Neuronal stem cell (in vitro differentiated cells): ENCODE data around the gene FOXP1.

Experiments
- DNase-seq: peaks from one replicate; pipeline ENCODE4 v3.0.0-alpha.2; 2013; ENCODE audit warnings: low spot score
- H2AFZ ChIP-seq: one replicate; pipeline ENCODE4 v1.6.1; 2013; ENCODE audit warnings: mild to moderate bottlenecking, low read length, inconsistent platforms
- H2AK5ac ChIP-seq: 2 replicates; pipeline ENCODE4 v1.6.1; 2013; ENCODE audit warnings: low read depth, mild to moderate bottlenecking, inconsistent platforms, low read length, moderate library complexity, mixed read lengths
- H2BK120ac ChIP-seq: 2 replicates; pipeline ENCODE4 v1.6.1; 2013; ENCODE audit warnings: low read depth, mild to moderate bottlenecking, inconsistent platforms, low read length, moderate library complexity, mixed read lengths
- H2BK12ac ChIP-seq: one replicate; pipeline ENCODE4 v1.6.1; 2013; ENCODE audit warnings: low read length, inconsistent platforms
- H2BK15ac ChIP-seq: 2 replicates; pipeline ENCODE4 v1.6.1; 2013; ENCODE audit warnings: mild to moderate bottlenecking, low read length, inconsistent platforms, mixed read lengths
- H2BK5ac ChIP-seq: one replicate; pipeline ENCODE4 v1.6.1; 2013; ENCODE audit warnings: inconsistent platforms, mild to moderate bottlenecking, low read length, moderate library complexity
- H3K14ac ChIP-seq: one replicate; pipeline ENCODE4 v1.6.1; 2013; ENCODE audit warnings: low read length, inconsistent platforms
- H3K18ac ChIP-seq: 2 replicates; pipeline ENCODE4 v1.6.1; 2013; ENCODE audit warnings: low read length, inconsistent platforms
- H3K23ac ChIP-seq: 2 replicates; pipeline ENCODE4 v1.6.1; 2013; ENCODE audit warnings: low read depth, mild to moderate bottlenecking, mixed read lengths, low read length, inconsistent platforms; ENCODE audit not compliant: poor library complexity
- H3K27ac ChIP-seq: replicated peaks from 3 replicates; pipeline ENCODE4 v1.5.1; 2013; ENCODE audit warnings: low read length, inconsistent platforms
- H3K27me3 ChIP-seq, 3 experiments: 2 replicates each; pipeline ENCODE4 v1.6.1; 2013; ENCODE audit warnings: low read length in 3 of 3, mild to moderate bottlenecking in 2 of 3, inconsistent platforms in 1 of 3, low read depth in 1 of 3, mixed read lengths in 1 of 3, moderate library complexity in 1 of 3; ENCODE audit not compliant: control insufficient read depth in 3 of 3, insufficient read depth in 3 of 3
- H3K36me3 ChIP-seq, 2 donors: replicated peaks in 1 of 2; 2 replicates each; pipeline ENCODE4 v1.6.1; 2013; ENCODE audit warnings: low read length in 2 of 2; ENCODE audit not compliant: control insufficient read depth in 2 of 2, insufficient read depth in 2 of 2
- H3K4ac ChIP-seq: 2 replicates; pipeline ENCODE4 v1.6.1; 2013; ENCODE audit warnings: inconsistent platforms, mild to moderate bottlenecking, low read length, moderate library complexity
- H3K4me1 ChIP-seq, 2 donors: 1 replicate in 1 of 2; 2 replicates in 1 of 2; pipeline ENCODE4 v1.6.1; 2013; ENCODE audit warnings: low read length in 2 of 2, low read depth in 1 of 2; ENCODE audit not compliant: control insufficient read depth in 2 of 2, insufficient read depth in 1 of 2
- H3K4me2 ChIP-seq: one replicate; pipeline ENCODE4 v1.6.1; 2013; ENCODE audit warnings: mild to moderate bottlenecking, low read length, inconsistent platforms; ENCODE audit not compliant: insufficient read depth, poor library complexity, severe bottlenecking
- H3K4me3 ChIP-seq, 2 donors: 2 replicates each; pipeline ENCODE4 v1.5.1; 2013; ENCODE audit warnings: low read length in 2 of 2, mild to moderate bottlenecking in 2 of 2, inconsistent platforms in 1 of 2, moderate library complexity in 1 of 2
- H3K79me1 ChIP-seq: one replicate; pipeline ENCODE4 v1.6.1; 2013; ENCODE audit warnings: low read depth, mild to moderate bottlenecking, inconsistent platforms, low read length, moderate library complexity
- H3K9ac ChIP-seq: one replicate; pipeline ENCODE4 v1.6.1; 2013; ENCODE audit warnings: mild to moderate bottlenecking, low read depth, low read length, inconsistent platforms; ENCODE audit not compliant: poor library complexity
- H3K9me3 ChIP-seq, 2 donors: replicated peaks in 1 of 2; 2 replicates each; pipeline versions ENCODE3 to v1.6.1; 2013; ENCODE audit warnings: low read length in 2 of 2, mild to moderate bottlenecking in 2 of 2, inconsistent platforms in 1 of 2, low read depth in 1 of 2, mixed read lengths in 1 of 2, moderate library complexity in 1 of 2; ENCODE audit not compliant: control insufficient read depth in 2 of 2, insufficient read depth in 1 of 2
- H4K8ac ChIP-seq: one replicate; pipeline ENCODE4 v1.6.1; 2013; ENCODE audit warnings: low read depth, mild to moderate bottlenecking, inconsistent platforms, low read length, moderate library complexity
- H4K91ac ChIP-seq: one replicate; pipeline ENCODE4 v1.6.1; 2013; ENCODE audit warnings: low read length, low read depth, mild to moderate bottlenecking, inconsistent platforms; ENCODE audit not compliant: poor library complexity
- WGBS, 2 donors: extraction: QIAGEN DNeasy Blood & Tissue Kit; methylation state at CpG; one replicate each; pipeline ENCODE4 v1.1.7; 2013; ENCODE audit warnings: missing lambda C conversion rate in 2 of 2, mixed read lengths in 1 of 2; ENCODE audit not compliant: insufficient read length in 2 of 2, insufficient replicate concordance in 1 of 2; ENCODE audit errors: extremely low coverage in 2 of 2; 5-methylcytosine and 5-hydroxymethylcytosine counted together

FOXP1 gene

DNA sequence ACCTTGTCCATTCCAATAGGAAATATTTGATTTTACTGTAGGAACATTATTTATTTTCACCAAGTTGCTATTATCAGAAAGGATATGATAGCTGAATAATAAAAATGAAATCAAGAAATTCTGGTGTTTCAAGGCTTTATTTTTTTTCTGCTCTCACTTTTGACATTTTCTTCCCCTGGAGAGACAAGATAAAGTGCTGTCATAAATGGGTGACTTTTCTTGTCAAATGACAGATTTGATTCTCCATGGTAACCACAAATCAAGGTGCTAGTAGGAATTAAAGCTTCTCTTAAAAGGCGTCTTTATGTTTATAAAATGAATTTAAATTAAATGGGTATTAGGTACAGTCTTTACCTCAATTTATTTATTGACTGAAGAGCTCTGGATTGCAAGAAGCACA is 124.6 kb downstream of the FOXP1 start:
- Histone ChIP-seq H3K4me2 (no peak overlapping the region), H3K14ac (no peak overlapping the region), H3K36me3 (no peaks in the 10 kb centered on the region), H3K27me3 (no peaks in the 10 kb centered on the region), H3K23ac (no peak overlapping the region), H2BK5ac (no peak overlapping the region), H2BK15ac (no peak overlapping the region), H4K8ac (no peak overlapping the region), H2AK5ac (no peak overlapping the region), H2BK12ac (no peak overlapping the region), H3K9me3 (no peaks in the 10 kb centered on the region), H3K9ac (no peak overlapping the region), H3K18ac (no peak overlapping the region), H3K79me1 (no peaks in the 10 kb centered on the region), H3K4me1 (no peaks in the 10 kb centered on the region), H4K91ac (no peak overlapping the region), H3K27ac (no peak overlapping the region), H2BK120ac (no peak overlapping the region), H2AFZ (no peak overlapping the region), H3K4ac (no peak overlapping the region), H3K4me3 (no peak overlapping the region)
- no peak for DNase-seq
- no CpG with 5 or more reads among the region's 1 CpG for WGBS, 2 donors

DNA sequence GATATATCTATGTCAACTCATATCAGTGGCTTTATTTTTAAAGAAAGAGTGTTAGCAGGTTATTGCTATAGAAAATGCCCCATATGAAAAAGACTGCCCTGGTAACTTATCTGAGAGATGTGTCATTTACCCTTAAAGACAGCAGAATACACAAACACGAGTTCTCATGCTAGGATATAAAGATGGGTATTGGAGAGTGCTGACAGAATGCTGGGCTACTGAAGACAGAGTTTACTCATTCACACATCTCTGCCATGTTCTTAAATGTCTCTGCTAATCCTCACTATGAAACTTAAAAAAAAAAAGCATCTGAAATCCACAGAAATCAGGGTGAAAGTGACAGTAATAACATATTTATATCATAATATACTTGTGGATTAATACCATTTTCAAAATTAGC is 126.7 kb downstream of the FOXP1 start:
- Histone ChIP-seq H2BK120ac (no peak overlapping the region), H2BK15ac (no peak overlapping the region), H3K9ac (no peak overlapping the region), H3K18ac (no peak overlapping the region), H3K27ac (no peak overlapping the region), H3K4me1 (peaks cover 0 to 4% of the 10 kb centered on the region in 2 donors), H3K23ac (no peak overlapping the region), H3K36me3 (no peaks in the 10 kb centered on the region), H3K27me3 (no peaks in the 10 kb centered on the region), H4K91ac (no peak overlapping the region), H2AFZ (no peak overlapping the region), H3K4me3 (no peak overlapping the region), H2BK12ac (no peak overlapping the region), H3K4ac (no peak overlapping the region), H3K14ac (no peak overlapping the region), H3K4me2 (no peak overlapping the region), H2BK5ac (no peak overlapping the region), H3K9me3 (no peaks in the 10 kb centered on the region), H2AK5ac (no peak overlapping the region), H4K8ac (no peak overlapping the region), H3K79me1 (no peaks in the 10 kb centered on the region)
- no peak for DNase-seq
- WGBS, 2 donors, result no CpG with 5 or more reads among the region's 1 CpG

DNA sequence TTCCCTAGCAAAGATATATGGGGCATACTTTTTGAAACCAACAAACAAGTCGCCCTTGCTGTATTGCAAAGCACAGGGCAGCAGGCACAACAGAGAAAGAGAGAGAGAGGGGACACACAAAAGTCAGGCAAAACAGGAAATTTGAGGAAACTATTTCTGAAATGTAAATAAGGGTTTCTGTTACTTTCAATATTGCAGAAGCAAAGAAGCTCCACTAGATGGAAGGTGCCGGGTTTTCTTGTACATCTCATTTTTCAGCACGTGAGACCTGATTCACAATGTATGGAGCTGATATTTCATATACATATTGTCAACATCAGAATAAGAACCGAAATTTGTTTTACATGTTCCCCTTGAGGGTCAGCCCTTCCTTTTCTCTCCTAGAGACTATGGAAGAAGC is 127.4 kb downstream of the FOXP1 start:
- Histone ChIP-seq H4K91ac (no peak overlapping the region), H3K4me3 (no peak overlapping the region), H3K36me3 (no peaks in the 10 kb centered on the region), H2BK120ac (no peak overlapping the region), H3K14ac (no peak overlapping the region), H3K4ac (no peak overlapping the region), H2BK15ac (no peak overlapping the region), H3K27me3 (no peaks in the 10 kb centered on the region), H3K9me3 (no peaks in the 10 kb centered on the region), H2BK12ac (no peak overlapping the region), H3K27ac (no peak overlapping the region), H2AFZ (no peak overlapping the region), H3K18ac (no peak overlapping the region), H3K9ac (no peak overlapping the region), H2AK5ac (no peak overlapping the region), H2BK5ac (no peak overlapping the region), H3K23ac (no peak overlapping the region), H3K4me2 (no peak overlapping the region), H3K4me1 (peaks cover 0 to 4% of the 10 kb centered on the region in 2 donors), H4K8ac (no peak overlapping the region), H3K79me1 (no peaks in the 10 kb centered on the region)
- no peak for DNase-seq
- WGBS, 2 donors, result no CpG with 5 or more reads among the region's 4 CpGs

DNA sequence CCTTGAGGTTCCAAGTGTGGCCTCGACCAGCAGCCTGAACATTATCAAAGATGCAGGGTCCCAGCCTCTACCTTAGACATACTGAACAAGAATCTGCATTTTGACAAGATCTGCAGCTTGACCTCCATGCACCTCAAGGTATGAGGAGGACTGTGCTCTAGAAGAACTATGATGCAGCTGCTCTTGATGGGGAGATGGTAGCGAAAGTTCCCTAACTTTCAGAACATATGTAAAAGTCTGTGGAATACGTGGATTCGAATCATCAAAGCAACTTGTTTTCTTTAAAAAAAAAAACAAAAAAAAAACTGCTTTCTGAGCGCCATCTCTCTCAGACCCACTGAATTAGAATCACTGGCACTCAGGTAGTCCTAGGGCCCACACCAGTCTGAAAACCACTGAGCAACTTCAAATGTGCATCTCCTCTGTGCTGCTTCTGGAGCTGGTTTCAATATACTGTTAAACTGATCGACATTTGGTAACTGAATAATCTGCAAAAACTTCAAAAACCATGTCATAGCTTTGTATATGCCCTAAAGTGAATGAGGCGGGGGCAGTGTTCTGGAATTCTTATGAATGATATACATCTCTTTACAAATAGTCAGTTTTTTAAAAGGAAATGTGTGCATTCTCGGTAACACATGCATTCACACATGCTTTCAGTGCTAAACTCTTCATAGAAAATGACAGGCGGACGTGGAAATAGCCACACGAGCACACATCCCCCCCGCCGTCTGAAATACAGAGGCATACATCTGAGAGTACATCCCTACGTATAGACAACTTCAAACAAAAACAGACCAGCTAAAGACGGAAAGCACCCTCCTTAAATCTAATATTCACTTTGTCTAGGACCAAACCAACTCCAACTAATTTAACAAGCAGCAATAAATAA is 128.8 kb downstream of the FOXP1 start:
- no CpG with 5 or more reads among the region's 15 CpGs for WGBS, 2 donors
- H3K18ac ChIP-seq, result no peak overlapping the region
- no peak for DNase-seq
- no peak overlapping the region for H3K23ac ChIP-seq
- no peak overlapping the region for H3K4me3 ChIP-seq
- H2BK12ac ChIP-seq, result no peak overlapping the region
- H2AFZ ChIP-seq, result no peak overlapping the region
- no peaks in the 10 kb centered on the region for H3K36me3 ChIP-seq
- no peak overlapping the region for H3K14ac ChIP-seq
- H2BK15ac ChIP-seq, result no peak overlapping the region
- H4K91ac ChIP-seq, result no peak overlapping the region
- no peak overlapping the region for H3K4me2 ChIP-seq
- H2BK120ac ChIP-seq, result no peak overlapping the region
- no peaks in the 10 kb centered on the region for H3K79me1 ChIP-seq
- H3K4ac ChIP-seq, result no peak overlapping the region
- no peaks in the 10 kb centered on the region for H3K9me3 ChIP-seq
- H2BK5ac ChIP-seq, result no peak overlapping the region
- H2AK5ac ChIP-seq, result no peak overlapping the region
- no peaks in the 10 kb centered on the region for H3K27me3 ChIP-seq
- peaks cover 3 to 11% of the 10 kb centered on the region in 2 donors for H3K4me1 ChIP-seq
- H3K9ac ChIP-seq, result no peak overlapping the region
- H3K27ac ChIP-seq, result no peak overlapping the region
- no peak overlapping the region for H4K8ac ChIP-seq
